Measurements from ENCODE around the gene CDK5RAP3.
A peak's percentile ranks its signal among the peaks of the same experiment; 100 is the strongest.

CDK5RAP3 gene

GRCh38 chr17:47948706-47949196 is 22.2 kb upstream of the CDK5RAP3 start:
- DNase-seq (ENCODE audit: low read depth) = no peak

- DNase-seq (ENCODE audit: low read depth) = peak; percentile 79
Observed at GRCh38 chr17:47949197-47949759, 21.6 kb upstream of the CDK5RAP3 start.

GRCh38 chr17:47949946-47950345 is 21.0 kb upstream of the CDK5RAP3 start:
- DNase-seq (ENCODE audit: low read depth) = no peak

GRCh38 chr17:47950448-47950847 is 20.5 kb upstream of the CDK5RAP3 start:
- DNase-seq (ENCODE audit: low read depth) = no peak

GRCh38 chr17:47952171-47953021 is 18.5 kb upstream of the CDK5RAP3 start:
- DNase-seq (ENCODE audit: low read depth) = no peak

- DNase-seq (ENCODE audit: low read depth) = no peak
Observed at GRCh38 chr17:47953909-47954308, 17.0 kb upstream of the CDK5RAP3 start.

GRCh38 chr17:47955497-47956461 is 15.1 kb upstream of the CDK5RAP3 start:
- no peak for DNase-seq (ENCODE audit: low read depth)

GRCh38 chr17:47956791-47957590 is 13.9 kb upstream of the CDK5RAP3 start:
- DNase-seq (ENCODE audit: low read depth) = no peak

GRCh38 chr17:47957591-47958490 is 13.1 kb upstream of the CDK5RAP3 start, which contains the start of gene PRR15L:
PRR15L (minus strand) TSS chr17:47957883; CDS start chr17:47953234, 4,649 bp downstream.
- no peak for DNase-seq (ENCODE audit: low read depth)

- no peak for DNase-seq (ENCODE audit: low read depth)
Observed at GRCh38 chr17:47959825-47960655, 10.9 kb upstream of the CDK5RAP3 start.

- no peak for DNase-seq (ENCODE audit: low read depth)
Observed at GRCh38 chr17:47961406-47961805, 9.5 kb upstream of the CDK5RAP3 start.

- no peak for DNase-seq (ENCODE audit: low read depth)
Observed at GRCh38 chr17:47962901-47963300, 8.0 kb upstream of the CDK5RAP3 start.

GRCh38 chr17:47964856-47965255 is 6.1 kb upstream of the CDK5RAP3 start:
- DNase-seq (ENCODE audit: low read depth) = no peak

- no peak for DNase-seq (ENCODE audit: low read depth)
Observed at GRCh38 chr17:47966079-47966519, 4.8 kb upstream of the CDK5RAP3 start.

GRCh38 chr17:47967607-47968252 is 3.2 kb upstream of the CDK5RAP3 start:
- no peak for DNase-seq (ENCODE audit: low read depth)

- no peak for DNase-seq (ENCODE audit: low read depth)
Observed at GRCh38 chr17:47968836-47969235, 2.1 kb upstream of the CDK5RAP3 start.

- no peak for DNase-seq (ENCODE audit: low read depth)
Observed at GRCh38 chr17:47969930-47970724, 786 bp upstream of the CDK5RAP3 start.

- DNase-seq (ENCODE audit: low read depth) = no peak
Observed at GRCh38 chr17:47973541-47973940, 2.6 kb downstream of the CDK5RAP3 start.

Data from activated T-cell treated with anti-CD3 and anti-CD28 coated beads for 1 hour (primary cell).